ENCODE measurements around the gene NSMCE1.

The NSMCE1 gene

DNA sequence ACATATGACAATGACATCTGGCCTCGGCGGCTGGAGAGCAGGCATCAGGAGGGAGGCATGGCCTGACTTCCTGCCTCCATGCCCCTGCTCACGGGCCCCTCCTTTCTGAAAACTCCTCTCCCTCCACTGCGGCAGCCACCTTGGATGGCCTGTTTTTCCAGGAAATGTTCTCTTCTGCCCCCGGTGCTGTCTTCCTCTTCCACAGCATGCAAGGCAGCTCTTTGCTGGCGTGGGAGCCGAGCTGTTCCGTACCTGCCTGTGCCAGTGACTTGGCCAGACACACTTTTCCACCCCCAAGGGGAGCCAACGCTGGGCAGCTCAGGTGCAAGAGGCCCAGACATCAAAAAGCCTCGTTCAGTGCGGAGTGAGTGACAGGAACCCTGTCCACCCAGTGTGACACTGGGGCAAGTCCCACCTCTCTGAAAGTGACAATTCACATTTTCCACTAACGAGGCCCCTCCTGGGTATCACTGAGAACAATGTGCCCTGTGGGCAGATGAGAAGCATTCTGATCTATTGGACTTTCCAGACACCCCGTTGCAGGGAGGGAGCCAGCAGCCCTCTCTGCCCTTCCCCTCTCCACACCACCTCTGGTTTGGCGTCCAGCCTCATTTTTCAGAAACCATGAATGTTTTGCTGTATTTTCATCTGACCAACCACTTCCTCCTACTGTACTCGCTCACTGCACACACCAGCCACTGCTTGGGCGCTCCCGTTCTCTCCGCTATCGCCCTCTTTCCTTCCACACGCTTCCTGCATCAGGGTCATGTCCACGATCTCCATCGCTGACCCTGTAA is 31.2 kb downstream of the NSMCE1 start:
- H3K4me2 ChIP-seq (ENCODE audit: low read depth, low read length) = no peak overlapping the region
- H4K20me1 ChIP-seq (ENCODE audit: insufficient read depth, low read length) = no peaks in the 10 kb centered on the region
- no peaks in the 10 kb centered on the region for H3K27me3 ChIP-seq (replicated peaks; ENCODE audit: insufficient read depth, low read length)
- H3K27ac ChIP-seq (ENCODE audit: low read length) = no peak overlapping the region
- no peaks in the 10 kb centered on the region for H3K9me3 ChIP-seq (replicated peaks; ENCODE audit: insufficient read depth, low read length)
- no peak overlapping the region for H3K4me3 ChIP-seq (ENCODE audit: low read length)
- H3K79me2 ChIP-seq (ENCODE audit: low read length) = no peaks in the 10 kb centered on the region
- H2AFZ ChIP-seq (ENCODE audit: low read length) = no peak overlapping the region
- H3K9ac ChIP-seq (ENCODE audit: low read length) = no peak overlapping the region
- H3K9me2 ChIP-seq (replicated peaks; ENCODE audit: insufficient read depth, low read length) = no peaks in the 10 kb centered on the region
- H3K4me1 ChIP-seq (ENCODE audit: low read length) = peaks cover 9% of the 10 kb centered on the region
- H3F3A ChIP-seq (ENCODE audit: insufficient read depth, low read length) = peaks cover 6% of the 10 kb centered on the region
- no peaks in the 10 kb centered on the region for H3K36me3 ChIP-seq (replicated peaks; ENCODE audit: insufficient read depth, low read length)
- no peak for TF ChIP-seq EZH2phosphoT487 (IDR thresholded peaks at IDR 0.05; ENCODE audit: low read length)
- TF ChIP-seq EZH2 (optimal IDR thresholded peaks at IDR 0.05; ENCODE audit: low read depth, low read length) = no peak
- TF ChIP-seq, protein P1, sequence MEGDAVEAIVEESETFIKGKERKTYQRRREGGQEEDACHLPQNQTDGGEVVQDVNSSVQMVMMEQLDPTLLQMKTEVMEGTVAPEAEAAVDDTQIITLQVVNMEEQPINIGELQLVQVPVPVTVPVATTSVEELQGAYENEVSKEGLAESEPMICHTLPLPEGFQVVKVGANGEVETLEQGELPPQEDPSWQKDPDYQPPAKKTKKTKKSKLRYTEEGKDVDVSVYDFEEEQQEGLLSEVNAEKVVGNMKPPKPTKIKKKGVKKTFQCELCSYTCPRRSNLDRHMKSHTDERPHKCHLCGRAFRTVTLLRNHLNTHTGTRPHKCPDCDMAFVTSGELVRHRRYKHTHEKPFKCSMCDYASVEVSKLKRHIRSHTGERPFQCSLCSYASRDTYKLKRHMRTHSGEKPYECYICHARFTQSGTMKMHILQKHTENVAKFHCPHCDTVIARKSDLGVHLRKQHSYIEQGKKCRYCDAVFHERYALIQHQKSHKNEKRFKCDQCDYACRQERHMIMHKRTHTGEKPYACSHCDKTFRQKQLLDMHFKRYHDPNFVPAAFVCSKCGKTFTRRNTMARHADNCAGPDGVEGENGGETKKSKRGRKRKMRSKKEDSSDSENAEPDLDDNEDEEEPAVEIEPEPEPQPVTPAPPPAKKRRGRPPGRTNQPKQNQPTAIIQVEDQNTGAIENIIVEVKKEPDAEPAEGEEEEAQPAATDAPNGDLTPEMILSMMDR (IDR thresholded peaks at IDR 0.05; ENCODE audit: low read length) = no peak
- DNase-seq = no peak

DNA sequence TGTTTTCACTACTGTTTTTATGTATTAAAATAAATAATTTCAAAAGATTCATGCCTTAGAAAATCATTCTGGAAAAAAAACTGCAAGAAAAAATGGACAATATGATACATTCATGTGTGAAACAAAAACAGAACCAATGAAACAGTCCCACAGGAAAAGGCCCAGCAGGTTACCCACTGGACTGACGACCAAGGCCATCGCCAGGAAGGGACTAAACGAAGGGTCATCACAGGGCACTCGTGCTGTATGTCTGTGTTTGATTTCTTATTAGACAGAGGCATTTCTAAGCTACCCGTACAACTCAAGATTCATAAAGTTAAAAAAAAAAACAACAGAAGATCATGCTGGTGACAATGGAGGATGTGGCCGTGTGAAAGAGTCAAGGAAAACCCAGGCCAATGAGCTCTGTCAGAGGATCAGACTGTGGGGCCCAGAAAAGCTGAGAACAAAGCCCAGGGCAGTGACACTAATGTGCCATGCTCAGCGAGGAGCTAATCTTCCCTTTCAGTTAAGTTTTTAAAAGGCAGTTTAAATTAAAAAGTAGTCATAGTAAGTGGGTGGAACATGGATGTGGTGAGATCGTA is 31.8 kb downstream of the NSMCE1 start:
- H3K79me2 ChIP-seq (ENCODE audit: low read length) = no peaks in the 10 kb centered on the region
- no peaks in the 10 kb centered on the region for H3K27me3 ChIP-seq (replicated peaks; ENCODE audit: insufficient read depth, low read length)
- no peak overlapping the region for H3K27ac ChIP-seq (ENCODE audit: low read length)
- peaks cover 16% of the 10 kb centered on the region for H3K4me1 ChIP-seq (ENCODE audit: low read length)
- no peak overlapping the region for H3K4me2 ChIP-seq (ENCODE audit: low read depth, low read length)
- H3F3A ChIP-seq (ENCODE audit: insufficient read depth, low read length) = peaks cover 13% of the 10 kb centered on the region
- H3K9me3 ChIP-seq (replicated peaks; ENCODE audit: insufficient read depth, low read length) = no peaks in the 10 kb centered on the region
- no peak overlapping the region for H3K4me3 ChIP-seq (ENCODE audit: low read length)
- no peak overlapping the region for H2AFZ ChIP-seq (ENCODE audit: low read length)
- H3K36me3 ChIP-seq (replicated peaks; ENCODE audit: insufficient read depth, low read length) = no peaks in the 10 kb centered on the region
- TF ChIP-seq EZH2 (optimal IDR thresholded peaks at IDR 0.05; ENCODE audit: low read depth, low read length) (no peak), EZH2phosphoT487 (IDR thresholded peaks at IDR 0.05; ENCODE audit: low read length) (no peak)
- TF ChIP-seq, protein P1 (IDR thresholded peaks at IDR 0.05; ENCODE audit: low read length) = no peak
- DNase-seq = no peak
- H3K9me2 ChIP-seq (replicated peaks; ENCODE audit: insufficient read depth, low read length) = no peaks in the 10 kb centered on the region
- no peak overlapping the region for H3K9ac ChIP-seq (ENCODE audit: low read length)
- H4K20me1 ChIP-seq (ENCODE audit: insufficient read depth, low read length) = no peaks in the 10 kb centered on the region

DNA sequence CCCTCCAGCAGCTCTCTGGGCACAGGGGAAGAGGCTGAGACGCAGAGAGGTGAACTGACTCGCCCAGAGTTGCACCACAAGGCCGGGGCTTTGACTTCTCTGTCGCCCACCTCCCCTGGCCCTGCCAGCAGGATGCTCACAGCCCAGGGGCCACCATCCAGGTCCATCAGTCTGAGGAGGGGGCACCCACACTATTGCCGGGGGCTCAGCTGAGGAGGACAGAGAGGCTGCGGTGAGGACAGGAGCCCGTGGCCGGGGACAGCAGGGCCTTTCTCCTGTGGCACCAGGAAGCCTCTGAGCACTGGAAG is 32.7 kb downstream of the NSMCE1 start:
- Histone ChIP-seq H3K4me1 (ENCODE audit: low read length) (peaks cover 24% of the 10 kb centered on the region), H3K4me3 (ENCODE audit: low read length) (no peak overlapping the region), H2AFZ (ENCODE audit: low read length) (no peak overlapping the region), H3K9ac (ENCODE audit: low read length) (no peak overlapping the region), H3F3A (ENCODE audit: insufficient read depth, low read length) (peaks cover 21% of the 10 kb centered on the region), H3K9me2 (replicated peaks; ENCODE audit: insufficient read depth, low read length) (no peaks in the 10 kb centered on the region), H3K27ac (ENCODE audit: low read length) (no peak overlapping the region), H3K27me3 (replicated peaks; ENCODE audit: insufficient read depth, low read length) (no peaks in the 10 kb centered on the region), H4K20me1 (ENCODE audit: insufficient read depth, low read length) (no peaks in the 10 kb centered on the region), H3K4me2 (ENCODE audit: low read depth, low read length) (no peak overlapping the region), H3K36me3 (replicated peaks; ENCODE audit: insufficient read depth, low read length) (no peaks in the 10 kb centered on the region), H3K9me3 (replicated peaks; ENCODE audit: insufficient read depth, low read length) (no peaks in the 10 kb centered on the region), H3K79me2 (ENCODE audit: low read length) (no peaks in the 10 kb centered on the region)
- TF ChIP-seq EZH2phosphoT487 (IDR thresholded peaks at IDR 0.05; ENCODE audit: low read length) (no peak), EZH2 (optimal IDR thresholded peaks at IDR 0.05; ENCODE audit: low read depth, low read length) (no peak)
- TF ChIP-seq, protein P1 (IDR thresholded peaks at IDR 0.05; ENCODE audit: low read length) = no peak
- no peak for DNase-seq
